ENCODE data around the gene MAGEA3. TPM values are rescaled to one million over a fixed set of nuclear protein-coding genes. Genes with fewer than 3 reads are reported as not detected.
"Not testable (repeated sequence)": the region's sequence is repeated elsewhere in the genome, so short reads cannot be mapped to it uniquely, and the experiment has no call there.

Gene MAGEA3
- total and polyA plus RNA-seq, 2 donors (not counting 1 experiment from before 2014, with no cell fraction given), result not detected

DNA sequence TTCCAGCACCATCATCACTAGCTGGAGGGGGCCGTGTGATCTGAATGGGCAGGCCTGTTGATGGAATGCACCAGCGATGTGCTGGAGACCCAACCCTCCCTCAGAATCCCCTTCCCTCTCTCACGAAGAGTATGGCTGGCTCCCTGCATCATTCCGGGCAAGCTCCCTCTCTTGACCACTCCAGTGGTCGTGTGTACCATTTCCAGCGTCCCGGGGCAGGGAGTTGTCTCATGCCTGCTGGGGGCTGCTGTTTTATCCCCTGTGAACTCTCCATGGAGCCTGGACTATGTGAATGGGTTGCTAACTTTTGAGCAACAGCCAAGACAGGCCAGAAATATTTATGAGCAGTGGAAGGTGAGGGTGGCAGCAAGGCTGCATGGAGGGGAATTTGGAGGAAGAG lies 26.8 kb downstream of the MAGEA3 start:
- no peaks in the 10 kb centered on the region for H3K27me3 ChIP-seq (ENCODE audit: control insufficient read depth, insufficient read depth, low read length)
- H3K9me3 ChIP-seq (ENCODE audit: control insufficient read depth, insufficient read depth, low read depth, low read length), result no peaks in the 10 kb centered on the region
- no peak overlapping the region for H3K4me3 ChIP-seq (replicated peaks in 1 of 4; ENCODE audit: control extremely low read depth in 1 of 4, insufficient read depth in 1 of 4, low read depth in 3 of 4, low read length in 4 of 4)
- DNase-seq (ENCODE audit: low read depth in 2 of 2), result no peak
- TF ChIP-seq CTCF (conservative IDR thresholded peaks at IDR 0.05 in 1 of 2, IDR thresholded peaks at IDR 0.05 in 1 of 2; ENCODE audit: low read depth in 1 of 2, low read length in 2 of 2), result no peak
- TF ChIP-seq EZH2 (IDR thresholded peaks at IDR 0.05; ENCODE audit: low read length, missing control alignments), result no peak
- no peak overlapping the region for H3K9ac ChIP-seq (ENCODE audit: insufficient read depth, low read length)
- no peak overlapping the region for H3K4me2 ChIP-seq (ENCODE audit: extremely low read depth, insufficient read depth, low read length)
- H3K36me3 ChIP-seq (ENCODE audit: control insufficient read depth, insufficient read depth, low read length), result no peaks in the 10 kb centered on the region
- no peaks in the 10 kb centered on the region for H3K79me2 ChIP-seq (ENCODE audit: control insufficient read depth, insufficient read depth, low read length)
- H3K4me1 ChIP-seq (ENCODE audit: control insufficient read depth, extremely low read depth, insufficient read depth, low read length), result no peaks in the 10 kb centered on the region
- no peak overlapping the region for H2AFZ ChIP-seq (ENCODE audit: low read length)
- no peaks in the 10 kb centered on the region for H4K20me1 ChIP-seq (ENCODE audit: control insufficient read depth, extremely low read depth, insufficient read depth, low read length)
- no peak overlapping the region for H3K27ac ChIP-seq (ENCODE audit: insufficient read depth, low read length)

DNA sequence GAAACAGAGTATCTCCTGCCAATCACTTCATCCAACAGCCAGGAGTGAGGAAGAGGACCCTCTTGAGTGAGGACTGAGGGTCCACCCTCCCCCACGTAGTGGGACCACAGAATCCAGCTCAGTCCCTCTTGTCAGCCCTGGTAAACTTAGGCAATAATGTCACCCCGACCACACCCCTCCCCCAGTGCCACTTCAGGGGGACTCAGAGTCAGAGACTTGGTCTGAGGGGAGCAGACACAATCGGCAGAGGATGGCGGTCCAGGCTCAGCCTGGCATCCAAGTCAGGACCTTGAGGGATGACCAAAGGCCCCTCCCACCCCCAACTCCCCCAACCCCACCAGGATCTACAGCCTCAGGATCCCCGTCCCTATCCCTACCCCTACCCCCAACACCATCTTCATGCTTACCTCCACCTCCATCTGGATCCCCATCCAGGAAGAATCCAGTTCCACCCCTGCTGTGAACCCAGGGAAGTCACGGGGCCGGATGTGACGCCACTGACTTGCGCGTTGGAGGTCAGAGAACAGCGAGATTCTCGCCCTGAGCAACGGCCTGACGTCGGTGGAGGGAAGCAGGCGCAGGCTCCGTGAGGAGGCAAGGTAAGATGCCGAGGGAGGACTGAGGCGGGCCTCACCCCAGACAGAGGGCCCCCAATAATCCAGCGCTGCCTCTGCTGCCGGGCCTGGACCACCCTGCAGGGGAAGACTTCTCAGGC lies 34.8 kb downstream of the MAGEA3 start, which contains the start of the genes CSAG1 and MAGEA12:
Gene CSAG1 (minus strand): TSS at position 461 of the 715 bp plus-strand sequence. CDS start 1,261 bp downstream, outside the sequence.
Gene MAGEA12 (plus strand): TSS at position 497 of the 715 bp plus-strand sequence. CDS start 2,405 bp downstream, outside the sequence.
- H3K27me3 ChIP-seq (ENCODE audit: control insufficient read depth, insufficient read depth, low read length), result no peaks in the 10 kb centered on the region
- no peak within 1 kb of the TSS for H3K4me3 ChIP-seq (replicated peaks in 1 of 4; ENCODE audit: control extremely low read depth in 1 of 4, insufficient read depth in 1 of 4, low read depth in 3 of 4, low read length in 4 of 4)
- TF ChIP-seq EZH2 (IDR thresholded peaks at IDR 0.05; ENCODE audit: low read length, missing control alignments) (no peak), CTCF (conservative IDR thresholded peaks at IDR 0.05 in 1 of 2, IDR thresholded peaks at IDR 0.05 in 1 of 2; ENCODE audit: low read depth in 1 of 2, low read length in 2 of 2) (no peak)
- H3K4me2 ChIP-seq (ENCODE audit: extremely low read depth, insufficient read depth, low read length), result no peak within 1 kb of the TSS
- no peaks in the 10 kb centered on the region for H3K9me3 ChIP-seq (ENCODE audit: control insufficient read depth, insufficient read depth, low read depth, low read length)
- no peak within 1 kb of the TSS for H2AFZ ChIP-seq (ENCODE audit: low read length)
- no peaks in the 10 kb centered on the region for H3K4me1 ChIP-seq (ENCODE audit: control insufficient read depth, extremely low read depth, insufficient read depth, low read length)
- H3K27ac ChIP-seq (ENCODE audit: insufficient read depth, low read length), result no peak within 1 kb of the TSS
- no peak within 1 kb of the TSS for H3K9ac ChIP-seq (ENCODE audit: insufficient read depth, low read length)
- no peaks in the 10 kb centered on the region for H3K36me3 ChIP-seq (ENCODE audit: control insufficient read depth, insufficient read depth, low read length)
- no peak for DNase-seq (ENCODE audit: low read depth in 2 of 2)
- no peaks in the 10 kb centered on the region for H3K79me2 ChIP-seq (ENCODE audit: control insufficient read depth, insufficient read depth, low read length)
- no peaks in the 10 kb centered on the region for H4K20me1 ChIP-seq (ENCODE audit: control insufficient read depth, extremely low read depth, insufficient read depth, low read length)

GRCh38 chrX:152734143-152734858 lies 35.7 kb downstream of the MAGEA3 start:
- not testable (repeated sequence) for H3K4me1 ChIP-seq (ENCODE audit: control insufficient read depth, extremely low read depth, insufficient read depth, low read length); H3K27ac ChIP-seq (ENCODE audit: insufficient read depth, low read length); H3K4me3 ChIP-seq (replicated peaks in 1 of 4; ENCODE audit: control extremely low read depth in 1 of 4, insufficient read depth in 1 of 4, low read depth in 3 of 4, low read length in 4 of 4); H2AFZ ChIP-seq (ENCODE audit: low read length); H3K79me2 ChIP-seq (ENCODE audit: control insufficient read depth, insufficient read depth, low read length); DNase-seq (ENCODE audit: low read depth in 2 of 2); H3K27me3 ChIP-seq (ENCODE audit: control insufficient read depth, insufficient read depth, low read length); H4K20me1 ChIP-seq (ENCODE audit: control insufficient read depth, extremely low read depth, insufficient read depth, low read length); H3K9ac ChIP-seq (ENCODE audit: insufficient read depth, low read length); H3K36me3 ChIP-seq (ENCODE audit: control insufficient read depth, insufficient read depth, low read length); H3K9me3 ChIP-seq (ENCODE audit: control insufficient read depth, insufficient read depth, low read depth, low read length); H3K4me2 ChIP-seq (ENCODE audit: extremely low read depth, insufficient read depth, low read length)
